Fibroblast of villous mesenchyme (primary cell): ENCODE measurements around the gene BOD1L2. TPM values are rescaled to one million over a fixed set of nuclear protein-coding genes. Genes with fewer than 3 reads are reported as not detected.

Experiments used
- DNase-seq: peaks from one replicate; pipeline ENCODE4 v3.0.0-alpha.2; 2010; ENCODE audit warnings: low read depth
- H3K4me3 ChIP-seq: 2 replicates; pipeline ENCODE4 v1.5.1; 2011; ENCODE audit warnings: low read depth, mild to moderate bottlenecking, low read length
- total RNA-seq: library from RNA; depleted of rRNA; stranded (reverse); fragments of >200 nt; gene quantifications from 2 replicates; pipeline ENCODE4 v1.2.3, GENCODE V29; 2012
- TF ChIP-seq, protein P1 (sequence below): IDR thresholded peaks from 2 replicates; pipeline ENCODE4 v1.5.1; 2012; ENCODE audit warnings: low read depth, mild to moderate bottlenecking, low read length; ENCODE audit not compliant: insufficient read depth

Gene BOD1L2
- total RNA-seq, 1 donor = not detected

DNA sequence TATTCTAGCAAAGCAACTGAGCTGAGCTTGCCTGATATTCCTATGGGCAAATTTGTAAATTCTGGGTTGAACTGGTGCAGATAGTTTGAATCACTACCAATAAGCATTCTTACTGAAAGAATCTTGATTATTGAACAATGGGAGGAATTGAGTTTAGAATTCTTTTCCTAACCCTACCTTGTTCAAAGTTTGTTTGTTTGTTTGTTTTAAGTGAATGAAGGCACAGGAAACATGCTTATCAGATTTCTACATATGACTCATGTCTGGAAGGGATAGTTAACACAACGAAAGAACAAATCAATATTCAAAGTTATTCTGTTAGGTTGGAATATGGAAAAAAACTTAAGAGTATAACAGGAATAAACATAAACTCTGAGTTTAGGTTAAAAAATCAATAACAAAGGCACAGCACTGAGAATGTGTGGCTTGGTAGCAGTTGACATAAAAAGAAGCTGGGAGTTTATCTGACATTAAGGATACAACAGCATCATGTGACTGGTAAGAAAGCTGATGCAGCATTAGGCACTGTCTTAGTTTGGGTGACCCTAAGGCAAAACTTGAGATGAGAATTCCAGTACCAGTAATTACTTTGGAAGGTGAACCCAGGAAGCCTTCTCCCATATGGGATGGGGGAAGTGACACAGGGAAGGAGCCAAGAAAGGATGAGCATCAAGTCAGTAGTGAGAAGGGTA is 20.9 kb downstream of the BOD1L2 start:
- TF ChIP-seq, protein P1, sequence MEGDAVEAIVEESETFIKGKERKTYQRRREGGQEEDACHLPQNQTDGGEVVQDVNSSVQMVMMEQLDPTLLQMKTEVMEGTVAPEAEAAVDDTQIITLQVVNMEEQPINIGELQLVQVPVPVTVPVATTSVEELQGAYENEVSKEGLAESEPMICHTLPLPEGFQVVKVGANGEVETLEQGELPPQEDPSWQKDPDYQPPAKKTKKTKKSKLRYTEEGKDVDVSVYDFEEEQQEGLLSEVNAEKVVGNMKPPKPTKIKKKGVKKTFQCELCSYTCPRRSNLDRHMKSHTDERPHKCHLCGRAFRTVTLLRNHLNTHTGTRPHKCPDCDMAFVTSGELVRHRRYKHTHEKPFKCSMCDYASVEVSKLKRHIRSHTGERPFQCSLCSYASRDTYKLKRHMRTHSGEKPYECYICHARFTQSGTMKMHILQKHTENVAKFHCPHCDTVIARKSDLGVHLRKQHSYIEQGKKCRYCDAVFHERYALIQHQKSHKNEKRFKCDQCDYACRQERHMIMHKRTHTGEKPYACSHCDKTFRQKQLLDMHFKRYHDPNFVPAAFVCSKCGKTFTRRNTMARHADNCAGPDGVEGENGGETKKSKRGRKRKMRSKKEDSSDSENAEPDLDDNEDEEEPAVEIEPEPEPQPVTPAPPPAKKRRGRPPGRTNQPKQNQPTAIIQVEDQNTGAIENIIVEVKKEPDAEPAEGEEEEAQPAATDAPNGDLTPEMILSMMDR = no peak
- H3K4me3 ChIP-seq = no peak overlapping the region
- no peak for DNase-seq

- no peak overlapping the region for H3K4me3 ChIP-seq
- TF ChIP-seq, protein P1 = no peak
- no peak for DNase-seq
Measured at GRCh38 chr18:57171026-57171425, 24.1 kb downstream of the BOD1L2 start.

GRCh38 chr18:57175532-57175931 is 28.6 kb downstream of the BOD1L2 start:
- TF ChIP-seq, protein P1 = no peak
- no peak overlapping the region for H3K4me3 ChIP-seq
- DNase-seq = no peak

GRCh38 chr18:57185434-57185833 is 38.5 kb downstream of the BOD1L2 start:
- DNase-seq = no peak
- TF ChIP-seq, protein P1 = no peak
- no peak overlapping the region for H3K4me3 ChIP-seq

GRCh38 chr18:57188851-57189557 is 42.1 kb downstream of the BOD1L2 start:
- no peak for DNase-seq
- TF ChIP-seq, protein P1 = no peak
- H3K4me3 ChIP-seq = no peak overlapping the region

- no peak overlapping the region for H3K4me3 ChIP-seq
- TF ChIP-seq, protein P1 = no peak
- DNase-seq = no peak
Measured at GRCh38 chr18:57190026-57190425, 43.1 kb downstream of the BOD1L2 start.
